Erythroblast (primary cell): ENCODE data around the gene PDGFD.

Experiments used
- GATA1 ChIP-seq: IDR thresholded peaks from 2 replicates; pipeline ENCODE4 v1.6.1; 2011; ENCODE audit warnings: low read depth, mild to moderate bottlenecking, control low read depth, low read length, moderate library complexity
- POLR2A ChIP-seq: IDR thresholded peaks from 2 replicates; pipeline ENCODE4 v1.6.1; 2011; ENCODE audit warnings: mild to moderate bottlenecking, low read length

DNA sequence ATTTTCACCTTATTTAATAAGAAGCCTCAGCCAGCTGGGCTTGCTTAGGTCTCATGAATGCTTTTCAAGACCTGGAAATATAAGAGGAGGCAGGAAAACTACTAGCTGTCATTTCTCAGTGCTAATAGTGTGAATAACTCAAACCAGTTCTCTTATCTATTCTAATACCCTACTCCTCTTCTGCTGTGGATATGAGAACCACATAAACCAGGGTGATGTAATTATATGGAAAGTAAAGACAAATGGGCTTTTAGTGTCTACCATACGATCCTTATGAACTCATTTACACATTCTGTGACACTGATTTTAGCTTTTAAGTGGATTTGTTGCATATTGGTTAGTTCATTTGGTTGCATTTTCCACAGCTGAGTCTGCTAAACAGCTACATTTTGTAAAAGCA is 8.6 kb downstream of the PDGFD start:
- TF ChIP-seq POLR2A (no peak), GATA1 (no peak)
